K562 (cell line): ENCODE data around the gene PPP6R3. TPM values are rescaled to one million over a fixed set of nuclear protein-coding genes. Genes with fewer than 3 reads are reported as not detected.

Experiments
- ATAC-seq: fragments of 200-7000 bp; cut with Tn5 transposase; 3 replicates; pipeline ENCODE4 v1.9.1; 2020; ENCODE audit warnings: moderate library complexity
- BruUV-seq: library from RNA; stranded (reverse); fragments of 400-500 nt; replicated peaks from 2 replicates; lab custom pipeline; 2021; lab: Mats Ljungman, UMichigan
- CTCF ChIA-PET: fragments of 300-600 bp; formaldehyde crosslinking; extraction: SDS; loops from one replicate; lab custom pipeline; 2021; ENCODE audit warnings: low intra/inter-chr PET ratio; lab: Yijun Ruan, JAX
- POLR2A ChIA-PET: fragments of 300-600, 350-650 bp; sonication (Branson Sonifier 250); formaldehyde crosslinking; extraction: SDS; loops from one replicate; lab custom pipeline; 2021; ENCODE audit warnings: antibody characterized with exemption, inconsistent platforms; lab: Yijun Ruan, JAX
- DNase-seq, 4 experiments: peaks; one replicate each; pipeline versions ENCODE4 v3.0.0 to v3.0.0-alpha.2; 2011 to 2018; ENCODE audit warnings: low spot score in 3 of 4, mixed read lengths in 3 of 4; ENCODE audit errors: extremely low read depth in 1 of 4
- FAIRE-seq: peaks from 2 replicates; lab custom pipeline; 2011; peaks lifted over from hg19 to GRCh38; lab: Jason Lieb, UNC
- H2AFZ ChIP-seq: 2 replicates; pipeline ENCODE4 v1.6.0; 2011; ENCODE audit warnings: low read depth, low read length, control low read depth, inconsistent platforms
- H3K27ac ChIP-seq: fragments of 200-600 bp; 3 replicates; pipeline ENCODE4 v1.8.0; 2011; ENCODE audit warnings: low read depth, mild to moderate bottlenecking, control low read depth, inconsistent platforms, low read length, moderate library complexity, mixed read lengths; ENCODE audit errors: extremely low read depth
- H3K27me3 ChIP-seq, 2 experiments: fragments of 300-600 bp in 1 of 2; 2 replicates in 1 of 2; 3 replicates in 1 of 2; pipeline versions ENCODE4 v1.6.0 to v1.8.0; 2011; ENCODE audit warnings: inconsistent platforms in 2 of 2, low read length in 2 of 2, mild to moderate bottlenecking in 1 of 2, mixed read lengths in 1 of 2, moderate library complexity in 1 of 2; ENCODE audit not compliant: control insufficient read depth in 2 of 2, insufficient read depth in 2 of 2
- H3K36me3 ChIP-seq: fragments of 300-600 bp; 3 replicates; pipeline ENCODE4 v1.8.0; 2011; ENCODE audit warnings: mild to moderate bottlenecking, low read length, inconsistent platforms; ENCODE audit not compliant: control insufficient read depth, insufficient read depth
- H3K4me1 ChIP-seq, 2 experiments: fragments of 200-600 bp in 1 of 2; replicated peaks in 1 of 2; 2 replicates in 1 of 2; 3 replicates in 1 of 2; pipeline versions ENCODE4 v1.5.1 to v1.8.0; 2011; ENCODE audit warnings: inconsistent platforms in 2 of 2, low read length in 2 of 2, mild to moderate bottlenecking in 1 of 2, mixed read lengths in 1 of 2, moderate library complexity in 1 of 2; ENCODE audit not compliant: control insufficient read depth in 2 of 2, insufficient read depth in 2 of 2
- H3K4me2 ChIP-seq: 2 replicates; pipeline ENCODE4 v1.6.1; 2011; ENCODE audit warnings: low read length, control low read depth, inconsistent platforms, mixed read lengths; ENCODE audit not compliant: insufficient read depth
- H3K4me3 ChIP-seq: fragments of 200-600 bp; sonication (generic), shearing (Covaris generic); 2 replicates; pipeline ENCODE4 v1.5.1; 2016; ENCODE audit warnings: control low read depth, inconsistent platforms
- H3K79me2 ChIP-seq: fragments of 200-600 bp; 3 replicates; pipeline ENCODE4 v1.8.0; 2011; ENCODE audit warnings: low read length, inconsistent platforms; ENCODE audit not compliant: control insufficient read depth, insufficient read depth
- H3K9ac ChIP-seq, 2 experiments: 2 replicates each; pipeline versions ENCODE4 v1.6.0 to v1.6.1; 2011; ENCODE audit warnings: low read depth in 2 of 2, low read length in 2 of 2, control low read depth in 1 of 2, inconsistent platforms in 1 of 2, mild to moderate bottlenecking in 1 of 2, mixed read lengths in 1 of 2; ENCODE audit not compliant: insufficient read depth in 1 of 2
- H3K9me1 ChIP-seq: one replicate; pipeline ENCODE4 v1.6.0; 2011; ENCODE audit warnings: inconsistent platforms, mild to moderate bottlenecking, low read length, moderate library complexity; ENCODE audit not compliant: control insufficient read depth, insufficient read depth
- H3K9me3 ChIP-seq: replicated peaks from 2 replicates; pipeline ENCODE4 v1.5.1; 2011; ENCODE audit warnings: low read depth, low read length, inconsistent platforms; ENCODE audit not compliant: control insufficient read depth, insufficient read depth
- H4K20me1 ChIP-seq: replicated peaks from 2 replicates; pipeline ENCODE4 v1.6.1; 2011; ENCODE audit warnings: low read length, inconsistent platforms, mixed read lengths; ENCODE audit not compliant: control insufficient read depth, insufficient read depth
- EGR1 ChIP-seq: fragments of 450-650 bp; conservative IDR thresholded peaks from 2 replicates; pipeline ENCODE4 v1.6.1; 2017; ENCODE audit warnings: mild to moderate bottlenecking
- ZFP36 ChIP-seq: fragments of 150-350 bp; IDR thresholded peaks from 2 replicates; pipeline ENCODE4 v1.6.1; 2018; ENCODE audit warnings: low read length, low read depth; ENCODE audit not compliant: partially characterized antibody
- WGBS: fragments of 100-300 bp; shearing (Covaris generic); methylation state at CpG from one replicate; pipeline ENCODE4 v1.1.6; 2016; ENCODE audit warnings: low coverage, mixed read lengths; ENCODE audit not compliant: insufficient coverage; ENCODE audit errors: missing lambda C conversion rate; 5-methylcytosine and 5-hydroxymethylcytosine counted together
- in situ Hi-C: fragments of 300-500 bp; cut with MboI; formaldehyde crosslinking; loops from 4 replicates; pipeline ENCODE4 v1.15.0; 2018; ENCODE audit warnings: inconsistent platforms, mixed read lengths
- intact Hi-C: fragments of 100-400 bp; cut with micrococcal nuclease; formaldehyde crosslinking; loops from 2 replicates; pipeline ENCODE4 v1.14.2; 2022
- polyA plus RNA-seq, 8 experiments: library from polyadenylated mRNA; depleted of rRNA in 4 of 8; stranded (reverse) in 5 of 8; unstranded in 3 of 8; fragments of >200 nt; fragmentation: Nextera tagmentation in 2 of 8; fragmentation: Illumina TruSeq in 1 of 8; extraction: Ambion mirVana in 2 of 8; extraction: Trizol in 1 of 8; gene quantifications; 2 replicates each; pipeline versions ENCODE4 v1.2.1 to v1.2.3, GENCODE V29; 2011 to 2014; ENCODE audit warnings: inconsistent platforms in 1 of 8, missing spikeins in 1 of 8
- total RNA-seq, 7 experiments: library from RNA; depleted of rRNA in 6 of 7; stranded (reverse); fragments of >200 nt in 6 of 7; fragmentation: Illumina TruSeq in 2 of 7; extraction: Trizol in 2 of 7; gene quantifications; 2 replicates each; pipeline versions ENCODE4 v1.2.1 to v1.2.3, GENCODE V29; 2011 to 2021; ENCODE audit warnings: low replicate concordance in 1 of 7
- TF ChIP-seq, protein P1 (sequence below): fragments of 450-650 bp; IDR thresholded peaks from 2 replicates; pipeline ENCODE4 v1.6.1; 2016; ENCODE audit warnings: missing biosample characterization, missing genetic modification characterization
- TF ChIP-seq, protein P2 (sequence below): IDR thresholded peaks from 2 replicates; pipeline ENCODE4 v1.6.1; 2014; ENCODE audit warnings: antibody characterized with exemption

Gene PPP6R3
- total and polyA plus RNA-seq, 9 of the 15 experiments (the other 6 are each of a cell fraction or from before 2014, with no cell fraction given) = 20.3 to 117 (median 80.6) TPM

DNA sequence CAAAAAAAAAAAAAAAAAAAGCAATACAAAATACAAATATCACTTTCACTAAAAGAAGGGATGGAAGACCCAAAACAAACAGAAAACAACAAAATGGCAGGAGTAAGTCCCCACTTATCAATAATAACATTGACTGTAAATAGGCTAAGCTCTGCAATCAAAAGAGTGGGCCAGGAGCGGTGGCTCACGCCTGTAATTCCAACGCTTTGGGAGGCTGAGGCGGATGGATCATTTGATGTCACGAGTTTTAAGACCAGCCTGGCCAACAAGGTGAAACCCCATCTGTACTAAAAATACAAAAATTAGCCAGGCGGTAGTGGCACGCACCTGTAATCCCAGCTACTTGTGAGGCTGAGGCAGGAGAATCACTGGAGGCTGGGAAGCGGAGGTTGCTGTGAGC, 9.8 kb upstream of the PPP6R3 start:
- DNase-seq = no peak
- Histone ChIP-seq H3K79me2 (no peaks in the 10 kb centered on the region), H3K36me3 (peaks cover 22% of the 10 kb centered on the region; the same call in 2 of the 3 replicates), H3K9me3 (no peaks in the 10 kb centered on the region), H4K20me1 (no peaks in the 10 kb centered on the region; the same call in 1 of the 2 replicates), H3K27me3 (no peaks in the 10 kb centered on the region), H2AFZ (no peak overlapping the region), H3K9ac (no peak overlapping the region), H3K4me2 (no peak overlapping the region), H3K27ac (no peak overlapping the region), H3K4me1 (peaks cover 0 to 29% of the 10 kb centered on the region in 2 experiments; a peak in 2 of 5 replicates), H3K9me1 (peaks cover 3% of the 10 kb centered on the region), H3K4me3 (no peak overlapping the region)
- TF ChIP-seq, protein P1, sequence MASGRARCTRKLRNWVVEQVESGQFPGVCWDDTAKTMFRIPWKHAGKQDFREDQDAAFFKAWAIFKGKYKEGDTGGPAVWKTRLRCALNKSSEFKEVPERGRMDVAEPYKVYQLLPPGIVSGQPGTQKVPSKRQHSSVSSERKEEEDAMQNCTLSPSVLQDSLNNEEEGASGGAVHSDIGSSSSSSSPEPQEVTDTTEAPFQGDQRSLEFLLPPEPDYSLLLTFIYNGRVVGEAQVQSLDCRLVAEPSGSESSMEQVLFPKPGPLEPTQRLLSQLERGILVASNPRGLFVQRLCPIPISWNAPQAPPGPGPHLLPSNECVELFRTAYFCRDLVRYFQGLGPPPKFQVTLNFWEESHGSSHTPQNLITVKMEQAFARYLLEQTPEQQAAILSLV (tag) = no peak
- ATAC-seq = no peak
- intact Hi-C loops (no loop called here), in situ Hi-C loops (no loop called here)
- CTCF ChIA-PET = no interaction called here
- 87% methylated on average over 8 of the region's 8 CpGs for WGBS
- BruUV-seq = no TSS peak
- no peak for FAIRE-seq
- POLR2A ChIA-PET = interaction anchor here (0.7 kb wide), 1 partner anchor 12 kb away, joined by 3 read pairs; no protein-coding TSS in a partner anchor

DNA sequence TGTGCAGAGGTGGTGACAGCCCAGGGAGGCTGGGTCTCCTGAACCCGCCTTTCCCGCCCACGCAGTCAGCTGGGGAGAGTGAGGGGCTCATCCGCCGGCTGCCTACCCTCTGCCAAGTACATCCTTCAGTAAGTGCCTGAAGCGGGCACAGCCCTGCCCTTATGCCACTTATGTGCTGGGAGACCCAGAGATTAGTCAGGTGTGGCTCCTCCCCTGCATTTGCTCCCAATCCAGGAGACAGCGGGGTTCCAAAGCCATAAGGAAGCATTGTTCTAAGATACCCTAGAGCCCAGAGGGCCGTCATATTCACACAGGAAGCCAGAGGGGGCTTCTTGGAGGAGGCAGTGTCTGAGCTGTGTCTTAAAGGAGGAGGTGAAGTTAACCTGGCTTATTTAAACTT, 5.8 kb upstream of the PPP6R3 start:
- TF ChIP-seq, protein P2, sequence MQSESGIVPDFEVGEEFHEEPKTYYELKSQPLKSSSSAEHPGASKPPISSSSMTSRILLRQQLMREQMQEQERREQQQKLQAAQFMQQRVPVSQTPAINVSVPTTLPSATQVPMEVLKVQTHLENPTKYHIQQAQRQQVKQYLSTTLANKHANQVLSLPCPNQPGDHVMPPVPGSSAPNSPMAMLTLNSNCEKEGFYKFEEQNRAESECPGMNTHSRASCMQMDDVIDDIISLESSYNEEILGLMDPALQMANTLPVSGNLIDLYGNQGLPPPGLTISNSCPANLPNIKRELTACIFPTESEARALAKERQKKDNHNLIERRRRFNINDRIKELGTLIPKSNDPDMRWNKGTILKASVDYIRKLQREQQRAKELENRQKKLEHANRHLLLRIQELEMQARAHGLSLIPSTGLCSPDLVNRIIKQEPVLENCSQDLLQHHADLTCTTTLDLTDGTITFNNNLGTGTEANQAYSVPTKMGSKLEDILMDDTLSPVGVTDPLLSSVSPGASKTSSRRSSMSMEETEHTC = no peak
- TF ChIP-seq EGR1 (peak; percentile 75), ZFP36 (peak; percentile 74)
- Histone ChIP-seq H3K36me3 (no peaks in the 10 kb centered on the region), H3K9ac (peak overlapping the region in 1 of 2 experiments; percentile 58; a peak in 1 of 4 replicates), H4K20me1 (peaks cover under 1% of the 10 kb centered on the region; the same call in 1 of the 2 replicates), H3K9me3 (no peaks in the 10 kb centered on the region), H3K79me2 (no peaks in the 10 kb centered on the region), H3K4me3 (no peak overlapping the region), H3K27ac (no peak overlapping the region), H3K4me1 (peaks cover 1 to 22% of the 10 kb centered on the region in 2 experiments; a peak in 3 of 5 replicates), H3K9me1 (no peaks in the 10 kb centered on the region), H3K4me2 (no peak overlapping the region), H3K27me3 (no peaks in the 10 kb centered on the region), H2AFZ (no peak overlapping the region)
- in situ Hi-C loops = no loop called here
- 22% methylated on average over 8 of the region's 8 CpGs for WGBS
- no peak for DNase-seq
- intact Hi-C loops = no loop called here
- ATAC-seq = no peak
- POLR2A ChIA-PET = interaction anchor here (1.5 kb wide), 1 partner anchor 16 kb away, joined by 3 read pairs; no protein-coding TSS in a partner anchor
- CTCF ChIA-PET = no interaction called here
- BruUV-seq = no TSS peak
- no peak for FAIRE-seq
